Right ventricle myocardium superior (tissue), 1 donor: ENCODE measurements around the gene IL12RB2. TPM values are rescaled to one million over a fixed set of nuclear protein-coding genes. Genes with fewer than 3 reads are reported as not detected.

Source experiments
- ATAC-seq: fragments of 200-7000 bp; cut with Tn5 transposase; one replicate; pipeline ENCODE4 v1.9.1; 2020; ENCODE audit warnings: mild to moderate bottlenecking; ENCODE audit not compliant: poor library complexity
- DNase-seq: peaks from one replicate; pipeline ENCODE4 v3.0.0-alpha.2; 2020
- intact Hi-C: fragments of 100-400 bp; cut with DNase I; formaldehyde crosslinking; loops from one replicate; pipeline ENCODE4 v1.11.2; 2022
- total RNA-seq: library from RNA; stranded (reverse); fragmentation: NEBNext Ultra II Directional; extraction: Animal tissue kit (Norgen Biotek cat#: 25700); gene quantifications from one replicate; pipeline ENCODE4 v1.2.1, GENCODE V29; 2021
- donor health status: DM: no; HTN: yes; CAD: no; lungs with severe emphysema.

IL12RB2 gene
- total RNA-seq, 1 donor from 2014 or later: 0.54 TPM

DNA sequence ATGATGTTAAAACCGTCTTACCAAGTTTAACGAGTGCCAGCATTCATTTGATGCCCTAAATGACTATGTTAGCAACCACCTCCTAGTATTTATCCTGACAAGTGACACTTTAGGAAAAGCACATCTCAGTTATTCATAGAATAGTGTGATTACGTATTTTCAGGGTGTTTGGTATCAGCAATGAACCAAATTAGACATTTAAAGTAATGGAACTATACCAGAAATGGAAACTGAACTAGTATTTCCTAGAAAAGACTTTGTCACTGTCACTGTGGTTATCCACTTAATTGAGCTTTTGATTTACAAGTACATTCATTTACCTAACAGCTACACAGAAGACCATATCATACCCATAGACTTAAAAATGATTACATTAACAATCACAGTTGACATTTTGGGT lies 3.6 kb upstream of the IL12RB2 start:
- DNase-seq: no peak
- ATAC-seq: no peak
- intact Hi-C loops: no loop called here

DNA sequence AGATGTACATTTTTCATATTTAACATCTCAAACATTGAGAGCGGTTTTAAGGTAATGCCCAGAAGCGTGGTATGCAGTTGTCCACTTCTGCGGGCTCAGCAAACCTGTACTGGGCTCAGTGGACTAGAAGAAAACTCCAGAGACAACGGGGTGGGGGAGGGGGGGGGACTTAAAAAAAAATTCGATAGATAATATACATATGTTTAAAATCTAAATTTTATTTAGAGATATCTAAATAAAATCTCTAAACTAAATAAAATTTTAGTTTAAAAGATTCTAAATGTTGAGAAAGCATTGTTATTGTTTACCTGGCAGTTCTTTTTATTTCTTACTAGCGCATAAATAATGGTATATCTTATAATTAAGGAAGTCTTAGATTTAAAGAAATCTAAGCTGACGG lies 1.1 kb upstream of the IL12RB2 start:
- no peak for ATAC-seq
- intact Hi-C loops: no loop called here
- no peak for DNase-seq

DNA sequence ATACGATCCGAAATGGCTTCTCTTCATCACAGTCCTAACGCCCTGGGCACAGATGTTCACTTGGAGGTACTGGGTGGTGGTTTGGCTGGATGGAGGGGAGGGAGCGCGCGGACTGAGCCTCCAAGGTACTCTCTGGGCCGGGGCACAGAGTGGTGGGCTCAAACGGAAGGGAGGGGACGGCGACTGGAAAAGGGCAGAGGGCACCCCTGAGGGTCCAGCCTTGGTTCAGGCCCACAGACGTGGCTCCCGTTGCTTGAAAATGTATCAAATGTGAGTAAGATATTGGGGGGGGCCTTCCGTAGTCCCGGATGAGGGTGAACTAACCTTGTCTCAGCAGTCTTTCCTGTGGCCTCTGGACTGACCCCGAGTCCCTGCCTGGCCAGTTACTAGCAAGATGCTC lies 463 bp downstream of the IL12RB2 start:
- DNase-seq: no peak
- intact Hi-C loops: no loop called here
- ATAC-seq: no peak

DNA sequence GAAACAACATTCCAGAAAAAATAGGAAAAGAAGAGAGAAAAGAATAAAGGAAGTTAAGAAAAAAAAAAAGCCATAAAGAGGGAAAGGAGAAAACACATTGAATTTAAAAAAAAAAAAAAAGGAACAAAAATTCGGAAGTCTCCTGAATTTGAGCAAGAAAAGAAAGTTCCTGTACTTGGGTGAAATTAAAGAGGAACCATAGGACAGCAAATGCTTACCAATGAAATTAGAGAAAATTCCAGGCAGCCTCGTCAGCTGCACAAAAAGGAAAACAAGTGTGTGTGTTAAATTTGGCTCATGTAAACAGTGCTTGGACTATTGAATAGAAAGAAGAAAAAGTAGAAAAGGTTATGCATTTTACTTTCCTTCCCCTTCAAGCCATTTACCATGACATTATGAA lies 4.9 kb downstream of the IL12RB2 start:
- DNase-seq (no peak), ATAC-seq (peak; percentile 38)
- intact Hi-C loops: no loop called here

DNA sequence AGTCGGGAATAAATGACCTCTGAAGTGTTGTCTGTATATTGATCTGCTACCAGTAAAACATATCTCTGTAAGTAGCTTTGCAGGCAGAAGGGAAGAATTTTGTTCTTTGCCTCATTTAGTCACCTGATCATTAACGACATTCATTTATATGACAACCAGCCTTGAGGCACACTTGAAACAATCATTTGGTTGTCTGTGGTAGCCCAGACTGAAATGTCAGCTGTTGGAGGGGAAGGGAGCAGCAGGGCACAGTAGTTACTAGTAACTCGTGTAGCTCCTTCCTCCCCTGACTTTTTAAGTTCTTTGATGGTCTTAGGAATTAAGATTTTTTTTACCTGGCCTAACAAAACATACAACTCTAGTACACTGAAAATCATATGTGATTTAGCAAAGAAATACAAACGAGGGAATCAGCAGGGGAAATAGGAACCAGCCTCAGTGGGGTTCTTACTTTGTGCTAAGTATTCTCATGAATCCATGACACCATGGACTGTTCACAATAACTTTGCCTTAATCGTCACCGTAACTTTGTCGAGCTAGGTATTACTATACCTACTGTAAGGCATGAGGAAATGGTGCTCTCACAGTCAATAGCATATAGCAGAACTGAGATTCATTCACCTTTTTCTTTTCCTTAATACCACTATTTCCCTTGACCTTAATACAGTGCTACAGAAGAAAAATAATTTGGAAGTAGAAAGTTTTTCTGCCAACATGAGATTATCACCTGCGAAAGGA lies 6.4 kb downstream of the IL12RB2 start:
- DNase-seq: no peak
- intact Hi-C loops: no loop called here
- no peak for ATAC-seq

DNA sequence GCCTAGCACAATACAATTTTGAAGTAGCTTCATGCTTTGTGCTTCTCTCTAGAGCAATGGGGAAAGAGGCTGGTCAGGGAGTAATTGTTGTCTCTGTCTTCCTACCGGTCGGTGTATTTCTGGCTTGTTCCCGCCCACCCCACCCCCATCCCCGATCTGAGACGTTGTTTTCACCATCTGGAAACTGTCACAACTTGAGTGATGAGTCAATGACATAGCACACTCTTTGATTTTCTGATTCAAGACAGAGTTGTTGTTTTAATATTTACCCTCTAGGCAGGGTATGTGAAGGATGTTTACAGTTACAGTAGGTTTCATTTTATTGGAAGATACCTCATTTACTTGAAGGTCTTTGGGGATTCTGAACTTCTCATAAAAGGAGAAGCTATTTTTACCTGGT lies 7.0 kb downstream of the IL12RB2 start:
- DNase-seq: no peak
- intact Hi-C loops: no loop called here
- no peak for ATAC-seq

DNA sequence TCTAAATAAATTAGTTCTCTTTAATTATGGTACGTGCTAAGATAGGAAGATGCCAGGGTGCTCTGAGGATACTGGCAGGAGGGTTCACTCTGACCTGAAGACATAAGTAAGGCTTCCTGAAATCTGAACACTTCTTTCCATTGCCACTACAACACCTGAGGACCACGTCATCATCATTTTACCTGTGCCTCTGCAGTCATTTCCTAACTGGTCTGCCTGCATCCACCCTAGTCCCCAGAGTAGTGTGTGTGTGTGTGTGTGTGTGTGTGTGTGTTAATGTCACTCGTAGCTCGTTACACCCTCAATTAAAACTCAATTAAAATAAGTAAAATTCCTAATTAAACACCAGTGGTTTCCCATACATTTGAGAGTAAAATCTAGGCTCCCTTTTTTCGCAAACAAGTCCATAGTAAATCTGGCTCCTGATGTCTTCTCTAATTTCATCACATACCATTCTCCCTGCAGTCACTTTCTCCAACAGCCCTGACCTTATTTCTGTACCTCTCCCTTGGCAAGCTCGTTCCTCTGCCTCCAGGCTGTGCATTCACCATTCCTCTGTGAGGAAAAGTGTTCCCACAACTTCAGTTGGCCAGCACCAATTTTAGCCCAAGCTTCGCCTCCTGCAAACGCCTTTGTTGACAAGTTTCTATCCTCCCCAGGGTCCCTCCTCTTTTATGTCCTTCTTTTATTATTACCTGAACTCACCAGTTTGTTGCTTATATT lies 8.7 kb downstream of the IL12RB2 start:
- no peak for ATAC-seq
- DNase-seq: no peak
- intact Hi-C loops: no loop called here

DNA sequence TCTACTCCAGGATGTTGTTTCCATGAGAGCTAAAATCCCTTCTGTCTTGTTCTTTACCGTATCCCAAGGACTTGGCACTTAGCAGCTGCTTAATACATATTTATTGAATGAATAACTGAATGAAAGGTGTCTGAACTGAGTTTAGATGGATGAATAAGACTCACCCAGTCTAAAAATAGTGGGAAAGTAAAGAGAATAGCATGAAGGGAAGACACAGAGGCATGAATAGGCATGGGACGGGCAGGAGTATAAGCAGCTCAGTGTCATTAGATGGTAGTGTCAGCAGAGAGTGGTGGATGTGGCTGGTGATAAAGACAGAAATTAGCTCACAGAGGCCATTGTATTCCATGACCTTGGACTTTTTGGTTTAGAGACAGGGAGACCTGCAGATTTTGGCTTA lies 9.2 kb downstream of the IL12RB2 start:
- intact Hi-C loops: no loop called here
- ATAC-seq: no peak
- DNase-seq: no peak

DNA sequence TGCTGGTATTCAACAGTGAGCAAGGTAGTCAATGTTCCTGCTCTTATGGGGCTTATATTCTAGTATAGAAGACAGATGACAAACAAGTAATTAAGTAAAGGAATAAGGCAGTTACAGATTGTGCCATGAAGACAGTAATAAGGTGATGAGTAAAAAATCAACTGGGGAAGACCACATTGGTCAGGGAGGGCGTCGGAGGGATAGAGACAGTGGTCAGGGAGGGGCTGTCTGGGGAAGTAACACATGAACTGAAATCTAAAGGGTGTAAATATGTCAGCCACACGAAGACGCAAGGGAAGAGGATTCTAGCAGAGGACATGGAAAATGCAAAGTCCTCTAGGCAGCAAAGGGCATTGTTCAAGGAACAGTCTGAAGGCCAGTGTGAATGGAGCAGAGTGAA lies 10.1 kb downstream of the IL12RB2 start:
- no peak for ATAC-seq
- intact Hi-C loops: no loop called here
- DNase-seq: no peak

DNA sequence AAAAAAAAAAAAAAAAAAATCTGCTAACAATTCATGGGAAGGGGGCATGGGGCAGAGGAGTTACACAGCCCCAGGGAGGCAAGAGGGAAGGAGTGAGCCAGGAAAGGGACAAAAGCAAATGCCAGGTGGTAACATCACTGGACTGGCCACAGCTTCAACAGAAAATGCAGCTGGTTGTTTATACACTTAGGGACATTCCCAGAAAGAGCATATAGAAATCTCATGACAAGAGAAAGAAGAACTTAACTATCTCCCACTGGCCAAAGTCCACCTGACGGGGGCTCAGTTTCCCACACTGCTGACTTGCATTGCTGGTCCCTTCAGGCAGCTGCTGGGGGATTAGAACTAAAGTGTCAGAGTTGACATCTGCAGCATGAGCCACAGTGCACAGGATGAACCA lies 14.8 kb downstream of the IL12RB2 start:
- intact Hi-C loops: no loop called here
- DNase-seq (no peak), ATAC-seq (no peak)

DNA sequence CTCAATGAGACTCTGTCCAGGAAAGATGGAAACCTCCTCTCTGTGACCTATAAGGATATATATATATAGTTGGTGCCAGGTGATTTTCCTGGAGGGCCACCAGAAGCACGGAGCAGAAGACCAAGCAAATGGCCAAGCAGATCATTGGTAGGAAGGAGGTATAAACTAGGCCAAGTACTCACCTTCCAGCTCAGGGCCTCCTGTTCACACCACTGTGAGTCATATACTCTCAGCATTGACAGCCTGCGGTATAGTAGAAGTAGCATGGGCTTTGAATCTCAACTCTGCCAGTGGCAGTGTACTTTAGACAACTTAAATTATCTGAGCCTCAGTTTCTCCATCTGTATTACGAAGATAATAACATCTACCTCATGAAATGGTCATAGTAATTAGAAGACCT lies 15.4 kb downstream of the IL12RB2 start:
- intact Hi-C loops: no loop called here
- DNase-seq (no peak), ATAC-seq (no peak)

DNA sequence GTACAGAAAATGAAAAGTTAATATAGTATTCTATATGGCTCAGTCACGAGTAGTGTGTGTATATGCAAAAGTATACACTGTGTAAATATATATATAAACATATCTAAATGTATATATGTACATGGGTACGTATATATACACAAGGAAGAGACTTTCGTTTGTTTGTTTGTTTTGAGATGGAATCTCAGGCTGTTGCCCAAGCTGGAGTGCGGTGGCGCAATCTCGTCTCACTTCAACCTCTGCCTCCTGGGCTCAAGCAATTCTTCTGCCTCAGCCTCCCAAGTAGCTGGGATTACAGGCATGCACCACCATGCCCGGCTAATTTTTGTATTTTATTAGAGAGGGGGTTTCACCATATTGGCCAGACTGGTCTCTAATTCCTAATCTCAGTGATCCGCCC lies 16.4 kb downstream of the IL12RB2 start:
- DNase-seq (no peak), ATAC-seq (no peak)
- intact Hi-C loops: no loop called here

DNA sequence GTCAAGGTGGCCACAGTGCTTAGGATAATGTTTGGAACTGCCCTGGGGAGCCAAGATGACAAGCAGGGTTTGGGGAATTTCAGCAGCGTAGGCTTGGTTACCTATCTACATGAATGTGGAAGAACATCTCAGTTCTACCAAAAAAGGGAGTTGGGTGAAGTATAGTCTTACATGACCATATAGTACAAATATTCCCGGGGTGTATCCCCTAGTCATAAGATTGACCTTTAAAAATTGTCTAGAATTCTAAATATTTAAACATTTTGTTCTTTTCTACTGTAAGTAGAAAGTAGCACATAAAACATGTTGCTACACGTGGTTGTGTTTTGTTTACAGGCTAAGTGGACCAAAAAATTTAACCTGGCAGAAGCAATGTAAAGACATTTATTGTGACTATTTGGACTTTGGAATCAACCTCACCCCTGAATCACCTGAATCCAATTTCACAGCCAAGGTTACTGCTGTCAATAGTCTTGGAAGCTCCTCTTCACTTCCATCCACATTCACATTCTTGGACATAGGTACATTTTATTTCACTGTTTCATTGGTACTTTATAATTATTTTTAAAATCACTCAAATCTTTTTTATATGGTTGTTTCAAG lies 20.3 kb downstream of the IL12RB2 start:
- ATAC-seq (no peak), DNase-seq (no peak)
- intact Hi-C loops: no loop called here

DNA sequence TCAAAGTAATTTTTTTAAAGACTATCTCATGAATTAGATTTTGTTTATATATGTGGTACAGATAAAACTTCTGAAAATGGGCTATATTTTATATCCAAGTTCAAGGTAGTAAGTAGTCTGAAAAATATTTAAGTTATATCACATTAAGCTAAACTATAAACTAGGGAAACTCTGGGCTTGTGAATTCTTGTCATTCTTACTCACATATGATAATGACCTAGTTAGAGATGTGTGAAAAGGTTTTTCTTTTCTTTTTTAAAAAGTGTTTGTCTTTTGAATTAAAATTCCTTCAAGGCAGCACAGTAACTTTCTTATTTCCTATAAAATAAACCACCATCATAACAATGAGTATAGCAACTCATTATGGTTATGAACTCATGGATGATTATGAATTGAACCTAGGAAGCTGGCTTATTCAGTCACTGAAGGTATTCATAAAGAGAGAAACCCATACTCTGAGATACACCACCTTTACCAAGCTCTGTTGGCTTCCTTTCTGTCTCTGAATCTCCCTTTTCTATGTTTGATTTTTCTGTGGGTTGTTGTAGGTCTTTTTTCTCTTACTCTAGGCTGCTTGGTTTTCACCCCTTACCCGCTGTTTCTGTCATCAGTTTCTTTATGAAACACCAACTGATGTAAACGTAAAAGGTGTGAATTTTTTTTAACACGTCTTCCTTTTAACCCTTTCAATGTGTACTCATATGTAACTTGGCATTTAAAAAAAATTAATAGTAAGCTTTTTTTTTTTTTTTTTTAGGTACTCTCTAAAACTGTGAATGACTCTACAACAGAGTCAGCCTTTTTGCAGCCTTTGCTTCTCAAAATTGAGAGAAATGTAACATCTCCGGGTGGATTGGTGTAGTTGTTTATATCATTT lies 25.2 kb downstream of the IL12RB2 start:
- intact Hi-C loops: no loop called here
- DNase-seq: no peak
- ATAC-seq: no peak

DNA sequence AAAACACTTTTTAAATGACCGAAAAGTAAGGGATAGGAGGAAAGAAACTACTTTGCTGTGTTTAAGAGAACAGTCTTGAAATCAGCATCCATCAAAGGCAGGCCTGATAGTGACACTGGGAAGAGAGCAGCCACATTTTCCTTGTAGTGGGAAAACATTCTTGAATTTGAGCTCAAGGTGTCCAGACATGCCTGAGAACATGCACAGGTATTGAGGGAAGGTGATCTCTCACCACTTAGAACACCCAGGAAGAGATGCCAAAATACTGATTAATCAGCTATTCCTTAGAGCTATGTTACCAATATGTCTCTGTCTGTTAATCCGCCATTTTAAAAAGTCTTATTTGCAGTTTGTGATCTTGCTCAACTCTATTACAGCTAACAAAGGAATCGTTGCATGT lies 25.9 kb downstream of the IL12RB2 start:
- intact Hi-C loops: no loop called here
- DNase-seq (no peak), ATAC-seq (no peak)

DNA sequence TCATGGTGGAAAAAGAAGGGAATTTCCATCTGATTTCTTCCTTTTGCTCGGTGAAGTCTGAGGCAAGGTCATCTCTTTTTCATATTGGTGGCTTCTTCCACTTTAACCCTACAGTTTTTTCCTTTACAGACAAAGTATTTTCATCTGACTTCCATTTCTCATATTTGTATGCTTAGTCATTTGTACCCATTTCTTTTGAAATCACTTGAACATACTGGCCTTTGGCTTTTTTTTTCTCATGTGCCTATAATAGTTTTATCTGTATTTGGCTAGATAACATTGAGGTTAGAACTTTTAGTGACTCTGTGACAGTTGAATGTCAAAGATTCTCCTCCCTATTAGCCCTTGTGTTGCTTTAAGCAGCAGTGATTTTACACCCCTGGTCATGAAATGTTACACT lies 27.7 kb downstream of the IL12RB2 start:
- no peak for ATAC-seq
- intact Hi-C loops: no loop called here

DNA sequence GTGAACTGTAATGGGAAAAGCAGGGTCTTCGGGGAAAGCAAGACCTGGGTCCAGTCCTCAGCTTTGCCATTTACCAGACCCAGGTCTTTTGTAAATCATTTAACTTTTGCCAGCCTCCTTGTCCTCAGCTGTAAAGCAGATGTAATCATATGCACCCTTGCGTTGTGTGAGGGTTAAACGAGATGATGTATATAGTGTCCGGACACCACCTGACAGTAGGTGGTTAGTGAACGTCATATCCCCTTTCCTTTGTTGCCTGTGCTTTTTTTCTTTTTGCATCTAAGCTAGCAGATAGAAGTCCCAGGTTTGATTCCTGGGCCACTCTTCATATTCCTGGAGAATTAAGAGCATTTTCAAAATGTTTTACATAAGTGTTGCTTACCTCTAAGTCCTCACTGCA lies 28.5 kb downstream of the IL12RB2 start:
- intact Hi-C loops: no loop called here
- ATAC-seq: no peak
- DNase-seq: no peak

More for the DNA sequence above, 27.7 kb downstream of the IL12RB2 start:
- no peak for DNase-seq

DNA sequence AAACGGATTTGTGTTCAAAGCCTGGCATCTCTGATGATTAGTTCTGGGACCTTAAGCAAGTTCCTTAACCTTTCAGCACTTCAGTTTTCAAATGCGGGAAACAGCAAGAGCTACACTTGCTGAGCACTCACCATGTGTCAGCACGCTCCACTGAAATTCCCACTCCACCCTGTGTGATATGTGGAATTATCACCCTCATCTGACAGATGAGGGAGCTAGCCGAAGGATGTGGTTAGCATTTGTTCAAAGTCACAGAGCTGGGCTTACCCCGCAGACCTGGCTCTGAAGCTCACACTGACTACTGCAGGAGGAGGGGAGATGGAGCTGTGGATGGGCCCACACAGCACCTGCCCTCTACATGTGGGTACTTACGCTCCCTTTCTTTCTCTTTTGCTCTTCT lies 29.1 kb downstream of the IL12RB2 start:
- no peak for ATAC-seq
- intact Hi-C loops: no loop called here
- DNase-seq: no peak

DNA sequence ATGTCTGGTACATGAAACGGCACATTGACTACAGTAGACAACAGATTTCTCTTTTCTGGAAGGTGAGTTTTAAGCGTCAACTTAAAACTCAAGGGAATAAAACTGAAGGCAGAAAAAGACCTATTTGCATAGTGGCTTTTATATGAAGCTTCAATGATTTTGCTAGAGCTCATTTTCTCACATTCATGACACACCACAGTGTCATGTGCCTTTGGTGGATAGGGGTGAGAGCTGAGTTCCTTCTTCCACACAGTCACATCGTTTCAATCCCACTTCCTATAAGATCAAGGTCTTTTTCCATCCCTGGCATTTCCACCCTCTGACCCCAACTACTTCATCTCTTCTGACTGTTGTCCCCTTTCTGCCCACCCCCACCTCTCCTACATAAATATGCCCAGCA lies 31.0 kb downstream of the IL12RB2 start:
- ATAC-seq (no peak), DNase-seq (no peak)
- intact Hi-C loops: no loop called here
